ENCODE measurements around the gene CAMKV. TPM values are rescaled to one million over a fixed set of nuclear protein-coding genes. Genes with fewer than 3 reads are reported as not detected.

The CAMKV gene
- total RNA-seq, 1 donor from 2014 or later = 0.45 TPM

GRCh38 chr3:49902511-49903345 lies 33.0 kb upstream of the CAMKV start:
- Mint-ChIP-seq H3K4me1 (ENCODE audit: low read depth, unreplicated experiment) (peaks cover 6% of the 10 kb centered on the region), H3K4me3 (ENCODE audit: unreplicated experiment) (no peak overlapping the region), H3K9me3 (ENCODE audit: unreplicated experiment) (peaks cover 3% of the 10 kb centered on the region), H3K36me3 (ENCODE audit: low read depth, unreplicated experiment) (peaks cover 3% of the 10 kb centered on the region), H3K27me3 (ENCODE audit: low read depth, unreplicated experiment) (peaks cover 11% of the 10 kb centered on the region), H3K27ac (ENCODE audit: unreplicated experiment) (no peak overlapping the region)
- H4K20me1 ChIP-seq (ENCODE audit: insufficient read depth, low read length) = no peaks in the 10 kb centered on the region
- H3K9me3 ChIP-seq (ENCODE audit: insufficient read depth, low read depth, low read length) = no peaks in the 10 kb centered on the region
- no peak for TF ChIP-seq EZH2 (IDR thresholded peaks at IDR 0.05; ENCODE audit: insufficient read depth, low read length)
- TF ChIP-seq, protein P1, sequence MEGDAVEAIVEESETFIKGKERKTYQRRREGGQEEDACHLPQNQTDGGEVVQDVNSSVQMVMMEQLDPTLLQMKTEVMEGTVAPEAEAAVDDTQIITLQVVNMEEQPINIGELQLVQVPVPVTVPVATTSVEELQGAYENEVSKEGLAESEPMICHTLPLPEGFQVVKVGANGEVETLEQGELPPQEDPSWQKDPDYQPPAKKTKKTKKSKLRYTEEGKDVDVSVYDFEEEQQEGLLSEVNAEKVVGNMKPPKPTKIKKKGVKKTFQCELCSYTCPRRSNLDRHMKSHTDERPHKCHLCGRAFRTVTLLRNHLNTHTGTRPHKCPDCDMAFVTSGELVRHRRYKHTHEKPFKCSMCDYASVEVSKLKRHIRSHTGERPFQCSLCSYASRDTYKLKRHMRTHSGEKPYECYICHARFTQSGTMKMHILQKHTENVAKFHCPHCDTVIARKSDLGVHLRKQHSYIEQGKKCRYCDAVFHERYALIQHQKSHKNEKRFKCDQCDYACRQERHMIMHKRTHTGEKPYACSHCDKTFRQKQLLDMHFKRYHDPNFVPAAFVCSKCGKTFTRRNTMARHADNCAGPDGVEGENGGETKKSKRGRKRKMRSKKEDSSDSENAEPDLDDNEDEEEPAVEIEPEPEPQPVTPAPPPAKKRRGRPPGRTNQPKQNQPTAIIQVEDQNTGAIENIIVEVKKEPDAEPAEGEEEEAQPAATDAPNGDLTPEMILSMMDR (IDR thresholded peaks at IDR 0.05; ENCODE audit: insufficient read depth, low read depth, low read length) = no peak
- H3K9ac ChIP-seq (ENCODE audit: low read length) = no peak overlapping the region
- H3K4me3 ChIP-seq (ENCODE audit: insufficient read depth, low read depth, low read length) = no peak overlapping the region
- no peak overlapping the region for H3K4me2 ChIP-seq (ENCODE audit: low read length)
- FAIRE-seq (no peak), DNase-seq (ENCODE audit: low read depth) (no peak)
- H3K36me3 ChIP-seq (ENCODE audit: insufficient read depth, low read length) = no peaks in the 10 kb centered on the region
- H3K27ac ChIP-seq (ENCODE audit: low read depth, low read length) = no peak overlapping the region
- H3K27me3 ChIP-seq (ENCODE audit: insufficient read depth, low read length) = no peaks in the 10 kb centered on the region
- no peak overlapping the region for H2AFZ ChIP-seq (ENCODE audit: low read depth, low read length)
- H3K79me2 ChIP-seq (ENCODE audit: insufficient read depth, low read length) = no peaks in the 10 kb centered on the region
- H3K4me1 ChIP-seq (ENCODE audit: insufficient read depth, low read length) = peaks cover 15% of the 10 kb centered on the region

GRCh38 chr3:49901366-49902339 lies 31.9 kb upstream of the CAMKV start:
- no peak overlapping the region for H3K27ac ChIP-seq (ENCODE audit: low read depth, low read length)
- peaks cover 15% of the 10 kb centered on the region for H3K4me1 ChIP-seq (ENCODE audit: insufficient read depth, low read length)
- no peak overlapping the region for H3K4me2 ChIP-seq (ENCODE audit: low read length)
- H3K79me2 ChIP-seq (ENCODE audit: insufficient read depth, low read length) = no peaks in the 10 kb centered on the region
- no peaks in the 10 kb centered on the region for H3K36me3 ChIP-seq (ENCODE audit: insufficient read depth, low read length)
- H3K4me3 Mint-ChIP-seq (ENCODE audit: unreplicated experiment) = no peak overlapping the region
- peaks cover 6% of the 10 kb centered on the region for H3K4me1 Mint-ChIP-seq (ENCODE audit: low read depth, unreplicated experiment)
- FAIRE-seq = no peak
- no peak for DNase-seq (ENCODE audit: low read depth)
- H3K27me3 ChIP-seq (ENCODE audit: insufficient read depth, low read length) = no peaks in the 10 kb centered on the region
- H3K27ac Mint-ChIP-seq (ENCODE audit: unreplicated experiment) = no peak overlapping the region
- no peak overlapping the region for H3K9ac ChIP-seq (ENCODE audit: low read length)
- H3K9me3 Mint-ChIP-seq (ENCODE audit: unreplicated experiment) = peaks cover 3% of the 10 kb centered on the region
- peaks cover 3% of the 10 kb centered on the region for H3K36me3 Mint-ChIP-seq (ENCODE audit: low read depth, unreplicated experiment)
- no peak overlapping the region for H3K4me3 ChIP-seq (ENCODE audit: insufficient read depth, low read depth, low read length)
- H4K20me1 ChIP-seq (ENCODE audit: insufficient read depth, low read length) = no peaks in the 10 kb centered on the region
- peaks cover 11% of the 10 kb centered on the region for H3K27me3 Mint-ChIP-seq (ENCODE audit: low read depth, unreplicated experiment)
- no peak overlapping the region for H2AFZ ChIP-seq (ENCODE audit: low read depth, low read length)
- no peak for TF ChIP-seq EZH2 (IDR thresholded peaks at IDR 0.05; ENCODE audit: insufficient read depth, low read length)
- H3K9me3 ChIP-seq (ENCODE audit: insufficient read depth, low read depth, low read length) = no peaks in the 10 kb centered on the region

DNA sequence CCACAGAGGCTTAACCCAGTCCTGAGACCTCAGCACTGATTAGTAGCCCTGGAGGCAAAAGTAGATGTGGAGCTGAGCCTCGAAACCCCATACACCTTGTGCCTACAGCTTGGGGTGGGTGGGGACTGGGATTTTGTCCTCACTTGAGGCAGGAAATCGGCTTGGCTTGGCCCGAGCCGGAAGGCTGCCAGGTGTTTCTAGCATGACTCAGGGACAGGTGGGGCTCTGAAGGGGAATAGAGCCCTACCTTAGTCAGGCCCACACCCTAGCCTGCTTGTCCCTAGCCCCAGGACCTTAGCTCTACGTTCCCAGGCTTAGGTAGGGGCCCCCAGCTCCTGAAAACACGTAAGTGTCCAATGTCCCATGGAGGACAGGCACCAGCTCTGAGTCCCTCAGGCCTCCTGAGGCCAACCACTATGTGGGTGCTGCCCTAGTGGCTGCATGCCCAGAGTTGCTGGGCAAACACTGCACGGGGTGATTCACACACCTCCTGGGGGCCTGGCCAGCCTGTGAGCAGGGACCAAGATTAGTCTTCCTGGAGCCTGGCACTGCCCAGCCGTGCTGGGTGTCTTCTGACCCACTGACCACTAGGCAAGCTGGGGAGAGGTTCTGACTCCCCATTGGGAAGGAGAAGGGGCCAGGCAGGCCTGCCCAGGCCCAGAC lies 30.9 kb upstream of the CAMKV start:
- FAIRE-seq (no peak), DNase-seq (ENCODE audit: low read depth) (peak; percentile 26)
- no peaks in the 10 kb centered on the region for H3K36me3 ChIP-seq (ENCODE audit: insufficient read depth, low read length)
- Mint-ChIP-seq H3K4me1 (ENCODE audit: low read depth, unreplicated experiment) (peaks cover under 1% of the 10 kb centered on the region), H3K36me3 (ENCODE audit: low read depth, unreplicated experiment) (peaks cover 3% of the 10 kb centered on the region), H3K27me3 (ENCODE audit: low read depth, unreplicated experiment) (peaks cover 13% of the 10 kb centered on the region), H3K4me3 (ENCODE audit: unreplicated experiment) (no peak overlapping the region), H3K9me3 (ENCODE audit: unreplicated experiment) (peaks cover 3% of the 10 kb centered on the region), H3K27ac (ENCODE audit: unreplicated experiment) (no peak overlapping the region)
- H3K27me3 ChIP-seq (ENCODE audit: insufficient read depth, low read length) = no peaks in the 10 kb centered on the region
- no peak overlapping the region for H2AFZ ChIP-seq (ENCODE audit: low read depth, low read length)
- no peak overlapping the region for H3K9ac ChIP-seq (ENCODE audit: low read length)
- no peaks in the 10 kb centered on the region for H3K79me2 ChIP-seq (ENCODE audit: insufficient read depth, low read length)
- no peak for TF ChIP-seq EZH2 (IDR thresholded peaks at IDR 0.05; ENCODE audit: insufficient read depth, low read length)
- TF ChIP-seq, protein P1 (IDR thresholded peaks at IDR 0.05; ENCODE audit: insufficient read depth, low read depth, low read length) = no peak
- H3K4me1 ChIP-seq (ENCODE audit: insufficient read depth, low read length) = peaks cover 8% of the 10 kb centered on the region
- H4K20me1 ChIP-seq (ENCODE audit: insufficient read depth, low read length) = no peaks in the 10 kb centered on the region
- H3K4me2 ChIP-seq (ENCODE audit: low read length) = no peak overlapping the region
- no peaks in the 10 kb centered on the region for H3K9me3 ChIP-seq (ENCODE audit: insufficient read depth, low read depth, low read length)
- H3K4me3 ChIP-seq (ENCODE audit: insufficient read depth, low read depth, low read length) = no peak overlapping the region
- H3K27ac ChIP-seq (ENCODE audit: low read depth, low read length) = no peak overlapping the region

All from astrocyte (in vitro differentiated cells and primary cell).